ENCODE data around the gene SLC6A9.

Gene SLC6A9

GRCh38 chr1:43960798-43961197 is 70.5 kb downstream of the SLC6A9 start:
- no peak for DNase-seq
- peaks cover 83% of the 10 kb centered on the region for H3K36me3 ChIP-seq
- no peaks in the 10 kb centered on the region for H3K27me3 ChIP-seq (ENCODE audit: insufficient read depth, low read depth, severe bottlenecking)
- no peak for TF ChIP-seq CTCF (IDR thresholded peaks at IDR 0.05; ENCODE audit: low read depth, low read length)
- H3K9me3 ChIP-seq (ENCODE audit: severe bottlenecking): no peaks in the 10 kb centered on the region
- no peak overlapping the region for H3K4me3 ChIP-seq (ENCODE audit: low read depth, low read length)
- H3K27ac ChIP-seq: no peak overlapping the region

- Histone ChIP-seq H3K9me3 (ENCODE audit: severe bottlenecking) (no peaks in the 10 kb centered on the region), H3K36me3 (peaks cover 74% of the 10 kb centered on the region), H3K27ac (no peak overlapping the region), H3K4me3 (ENCODE audit: low read depth, low read length) (no peak overlapping the region), H3K27me3 (ENCODE audit: insufficient read depth, low read depth, severe bottlenecking) (no peaks in the 10 kb centered on the region)
- TF ChIP-seq CTCF (IDR thresholded peaks at IDR 0.05; ENCODE audit: low read depth, low read length): no peak
- no peak for DNase-seq
These were observed 72.7 kb downstream of the SLC6A9 start for GRCh38 chr1:43958351-43959255.

GRCh38 chr1:43957407-43958040 is 73.7 kb downstream of the SLC6A9 start:
- H3K4me3 ChIP-seq (ENCODE audit: low read depth, low read length): no peak overlapping the region
- no peak for TF ChIP-seq CTCF (IDR thresholded peaks at IDR 0.05; ENCODE audit: low read depth, low read length)
- H3K27me3 ChIP-seq (ENCODE audit: insufficient read depth, low read depth, severe bottlenecking): no peaks in the 10 kb centered on the region
- no peak for DNase-seq
- H3K27ac ChIP-seq: no peak overlapping the region
- no peaks in the 10 kb centered on the region for H3K9me3 ChIP-seq (ENCODE audit: severe bottlenecking)
- H3K36me3 ChIP-seq: peaks cover 66% of the 10 kb centered on the region

GRCh38 chr1:43956234-43956633 is 75.0 kb downstream of the SLC6A9 start:
- H3K9me3 ChIP-seq (ENCODE audit: severe bottlenecking): no peaks in the 10 kb centered on the region
- TF ChIP-seq CTCF (IDR thresholded peaks at IDR 0.05; ENCODE audit: low read depth, low read length): no peak
- peaks cover 54% of the 10 kb centered on the region for H3K36me3 ChIP-seq
- no peak overlapping the region for H3K4me3 ChIP-seq (ENCODE audit: low read depth, low read length)
- H3K27me3 ChIP-seq (ENCODE audit: insufficient read depth, low read depth, severe bottlenecking): no peaks in the 10 kb centered on the region
- no peak for DNase-seq
- H3K27ac ChIP-seq: no peak overlapping the region

- no peak for TF ChIP-seq CTCF (IDR thresholded peaks at IDR 0.05; ENCODE audit: low read depth, low read length)
- no peak for DNase-seq
- Histone ChIP-seq H3K36me3 (peaks cover 46% of the 10 kb centered on the region), H3K4me3 (ENCODE audit: low read depth, low read length) (no peak overlapping the region), H3K27me3 (ENCODE audit: insufficient read depth, low read depth, severe bottlenecking) (no peaks in the 10 kb centered on the region), H3K27ac (peak overlapping the region; percentile 79), H3K9me3 (ENCODE audit: severe bottlenecking) (no peaks in the 10 kb centered on the region)
These were observed 77.2 kb downstream of the SLC6A9 start for GRCh38 chr1:43954036-43954435.
